Brain microvascular endothelial cell (primary cell): ENCODE data around the gene DPAGT1.

Experiments
- DNase-seq: peaks from one replicate; pipeline ENCODE4 v3.0.0-alpha.2; 2020
- H3K27ac ChIP-seq: fragments of 250-450 bp; sonication (Bioruptor Pico); 2 replicates; pipeline ENCODE4 v1.5.1; 2020; ENCODE audit warnings: mild to moderate bottlenecking, moderate library complexity
- H3K27me3 ChIP-seq: fragments of 250-450 bp; sonication (Bioruptor Pico); replicated peaks from 2 replicates; pipeline ENCODE4 v1.5.1; 2020; ENCODE audit warnings: mild to moderate bottlenecking
- H3K36me3 ChIP-seq: fragments of 250-450 bp; sonication (Bioruptor Pico); replicated peaks from 2 replicates; pipeline ENCODE4 v1.5.1; 2020; ENCODE audit warnings: mild to moderate bottlenecking
- H3K4me3 ChIP-seq: 2 replicates; pipeline ENCODE4 v1.5.1; 2011; ENCODE audit warnings: low read depth, mild to moderate bottlenecking, control low read depth, low read length, moderate library complexity
- CTCF ChIP-seq: IDR thresholded peaks from 2 replicates; pipeline ENCODE4 v1.5.1; 2011; ENCODE audit warnings: low read depth, mild to moderate bottlenecking, moderate library complexity, low read length, control low read depth, inconsistent platforms; ENCODE audit errors: missing control alignments
- in situ Hi-C: cut with HindIII; loops from 2 replicates; pipeline ENCODE4 v1.10.0; 2017; ENCODE audit warnings: low sequenced_read_pairs, low pct_ligation_motif_present

Gene DPAGT1

GRCh38 chr11:119091966-119092879 is 9.4 kb downstream of the DPAGT1 start:
- in situ Hi-C loops, result no loop called here
- no peak for TF ChIP-seq CTCF
- H3K4me3 ChIP-seq, result peak overlapping the region; percentile 81
- DNase-seq, result no peak
- peaks cover 23% of the 10 kb centered on the region for H3K36me3 ChIP-seq
- no peak overlapping the region for H3K27ac ChIP-seq
- H3K27me3 ChIP-seq, result no peaks in the 10 kb centered on the region

GRCh38 chr11:119091178-119091577 is 10.5 kb downstream of the DPAGT1 start:
- Histone ChIP-seq H3K27me3 (no peaks in the 10 kb centered on the region), H3K27ac (no peak overlapping the region), H3K4me3 (no peak overlapping the region), H3K36me3 (peaks cover 16% of the 10 kb centered on the region)
- in situ Hi-C loops, result no loop called here
- TF ChIP-seq CTCF, result no peak
- DNase-seq, result no peak

DNA sequence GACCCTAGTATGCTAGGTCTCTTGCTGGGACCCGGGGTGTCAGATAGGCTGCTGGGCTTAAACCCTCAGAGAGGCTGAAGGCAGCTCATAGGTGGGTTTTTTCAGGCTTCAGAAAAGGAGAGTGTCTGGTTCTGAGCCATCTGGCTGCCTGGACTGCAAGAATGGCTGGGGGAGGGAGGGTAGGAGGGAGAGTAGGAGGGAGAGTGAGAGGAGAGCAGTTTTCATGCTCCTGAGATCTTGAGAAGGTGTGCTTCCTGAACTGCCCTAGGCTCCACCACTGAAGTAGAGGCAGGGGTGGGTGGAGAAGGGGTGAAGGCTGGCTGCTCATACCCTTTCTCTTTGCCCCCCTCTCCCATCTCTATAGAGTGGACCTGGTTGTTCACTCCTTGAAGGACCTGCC is 12.3 kb downstream of the DPAGT1 start:
- Histone ChIP-seq H3K27me3 (no peaks in the 10 kb centered on the region), H3K27ac (no peak overlapping the region), H3K4me3 (no peak overlapping the region), H3K36me3 (peaks cover 16% of the 10 kb centered on the region)
- in situ Hi-C loops, result no loop called here
- no peak for DNase-seq
- TF ChIP-seq CTCF, result no peak

- H3K27ac ChIP-seq, result no peak overlapping the region
- in situ Hi-C loops, result no loop called here
- TF ChIP-seq CTCF, result no peak
- no peak for DNase-seq
- H3K27me3 ChIP-seq, result no peaks in the 10 kb centered on the region
- H3K4me3 ChIP-seq, result no peak overlapping the region
- peaks cover 16% of the 10 kb centered on the region for H3K36me3 ChIP-seq
Observed at GRCh38 chr11:119088406-119088805, 13.2 kb downstream of the DPAGT1 start.

DNA sequence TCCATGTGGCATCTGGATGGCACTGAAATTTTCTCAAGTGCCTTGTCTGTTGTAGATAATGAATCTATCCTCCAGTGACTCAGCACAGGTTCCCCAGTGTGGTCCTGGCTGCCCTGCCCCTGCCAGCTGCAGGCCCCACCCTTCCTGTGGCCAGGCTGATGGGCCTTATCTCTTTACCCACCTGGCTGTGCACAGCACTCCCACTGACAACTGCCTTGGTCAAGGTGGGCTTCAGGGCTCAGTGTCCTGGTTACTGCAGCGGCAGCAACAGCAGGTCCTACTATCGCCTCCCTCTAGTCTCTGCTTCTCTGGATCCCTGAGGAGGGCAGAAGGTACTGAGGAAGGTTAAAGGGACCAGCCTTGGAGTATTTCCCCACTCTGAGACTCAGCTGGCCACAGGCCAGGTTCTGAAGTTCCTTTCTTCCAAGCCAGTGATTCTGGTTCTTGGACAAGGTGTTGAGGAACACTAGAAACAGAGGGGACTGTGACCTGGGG is 13.9 kb downstream of the DPAGT1 start:
- H3K27me3 ChIP-seq, result no peaks in the 10 kb centered on the region
- DNase-seq, result no peak
- no peak overlapping the region for H3K27ac ChIP-seq
- peaks cover 13% of the 10 kb centered on the region for H3K36me3 ChIP-seq
- in situ Hi-C loops, result no loop called here
- no peak overlapping the region for H3K4me3 ChIP-seq
- TF ChIP-seq CTCF, result no peak
